Activated CD4-positive, alpha-beta T cell treated with anti-CD3 and anti-CD28 coated beads, Interleukin-2, amount 50 U/mL, for 16 hours (primary cell): ENCODE data around the gene CCR6.
"Not testable (repeated sequence)": the region's sequence is repeated elsewhere in the genome, so short reads cannot be mapped to it uniquely, and the experiment has no call there.

ENCODE experiments used
- DNase-seq: peaks from one replicate; pipeline ENCODE4 v3.0.0-alpha.2; 2020

CCR6 gene

DNA sequence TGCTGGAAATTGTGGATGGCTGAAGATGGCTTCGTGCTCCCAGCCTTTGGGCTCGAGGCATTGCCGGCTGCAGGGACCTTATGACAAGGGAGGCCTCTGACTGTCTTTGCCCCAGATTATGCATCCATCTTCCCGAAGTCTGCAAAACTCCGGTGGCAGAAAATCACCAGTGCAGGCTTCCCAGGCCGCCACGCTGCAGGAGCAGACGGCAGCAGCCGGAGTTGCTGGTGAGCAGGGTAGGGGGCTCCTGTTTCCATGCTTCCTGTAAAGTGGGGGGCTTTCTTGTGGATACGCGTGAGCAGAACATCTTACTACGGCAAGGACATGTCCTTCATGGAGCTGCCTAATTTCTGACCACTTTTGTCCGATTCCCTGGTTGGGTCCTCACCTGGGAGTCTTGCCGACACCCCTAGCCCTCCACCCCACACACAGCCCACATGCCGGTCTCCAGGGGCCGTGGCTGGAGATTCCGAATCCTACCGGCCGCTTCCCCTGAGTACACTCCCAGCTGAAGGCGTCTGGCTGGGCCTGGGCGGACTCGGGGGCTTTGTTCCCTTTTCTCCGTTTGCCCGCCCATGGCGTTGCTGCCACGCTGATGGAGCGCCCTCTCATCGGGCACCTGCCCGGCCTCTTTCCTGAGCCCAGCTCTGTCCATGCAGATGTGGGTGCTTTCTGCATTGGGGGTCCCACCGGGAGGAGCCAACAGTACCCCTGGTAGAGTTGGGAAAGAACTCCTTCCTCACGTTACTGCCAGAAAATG is 56.2 kb downstream of the CCR6 start:
- DNase-seq, result not testable (repeated sequence)

DNA sequence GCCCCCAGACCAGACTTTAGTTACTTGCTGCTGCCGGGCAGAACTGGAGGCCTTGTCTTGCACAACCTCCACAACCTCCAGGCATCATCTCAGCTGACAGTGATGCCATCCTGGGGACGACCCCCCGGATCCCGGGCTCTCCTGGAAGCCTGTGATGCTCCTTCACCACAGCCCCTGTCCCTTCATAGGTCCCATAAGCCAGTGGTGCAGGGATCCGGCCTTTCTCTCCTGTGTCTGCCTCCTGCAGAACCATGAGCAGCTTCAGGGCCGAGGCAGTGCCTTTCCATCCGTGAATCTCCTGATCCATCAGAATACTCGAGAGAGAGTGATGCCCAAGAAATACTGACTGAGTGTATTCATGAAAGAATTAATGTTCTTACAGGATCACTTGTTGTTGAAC is 57.2 kb downstream of the CCR6 start:
- not testable (repeated sequence) for DNase-seq

DNA sequence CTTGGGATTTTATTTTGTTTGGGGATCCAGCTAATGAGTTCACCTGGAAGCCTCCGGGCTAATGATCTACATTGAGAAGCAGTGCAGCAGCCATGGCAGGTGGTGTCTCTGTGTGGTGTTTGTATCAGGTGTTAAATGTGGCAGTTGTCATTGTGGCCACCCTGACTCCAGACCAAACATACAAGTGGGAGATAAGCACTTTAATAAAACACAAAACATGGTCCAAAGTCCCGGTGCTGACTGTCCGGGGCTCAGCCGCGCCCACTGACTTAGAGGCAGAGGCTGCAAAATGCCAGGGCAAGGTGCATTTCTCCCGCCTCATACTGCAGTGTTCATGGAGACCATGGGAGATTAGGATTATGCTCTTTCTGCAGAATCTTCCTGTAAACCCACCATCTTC is 58.5 kb downstream of the CCR6 start:
- DNase-seq, result not testable (repeated sequence)

DNA sequence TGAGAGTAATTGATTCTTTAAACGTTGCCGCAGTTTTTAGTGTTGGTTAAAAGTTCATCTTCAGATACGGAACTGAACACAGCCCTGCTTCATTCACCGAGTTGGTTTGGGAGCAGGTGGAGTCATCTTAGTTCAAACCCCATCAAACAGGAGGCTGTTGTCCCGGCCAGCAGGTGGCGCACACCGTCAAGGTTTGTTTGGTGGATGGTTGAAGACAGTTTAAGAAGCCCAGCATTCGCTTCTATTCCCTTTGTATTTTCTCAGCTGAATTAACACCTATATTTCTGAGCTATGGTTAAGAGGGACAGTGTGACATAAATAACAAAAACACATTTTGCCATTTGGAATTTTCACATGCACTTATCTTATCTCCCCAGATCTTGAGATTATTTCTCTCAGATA is 60.0 kb downstream of the CCR6 start:
- DNase-seq, result not testable (repeated sequence)

DNA sequence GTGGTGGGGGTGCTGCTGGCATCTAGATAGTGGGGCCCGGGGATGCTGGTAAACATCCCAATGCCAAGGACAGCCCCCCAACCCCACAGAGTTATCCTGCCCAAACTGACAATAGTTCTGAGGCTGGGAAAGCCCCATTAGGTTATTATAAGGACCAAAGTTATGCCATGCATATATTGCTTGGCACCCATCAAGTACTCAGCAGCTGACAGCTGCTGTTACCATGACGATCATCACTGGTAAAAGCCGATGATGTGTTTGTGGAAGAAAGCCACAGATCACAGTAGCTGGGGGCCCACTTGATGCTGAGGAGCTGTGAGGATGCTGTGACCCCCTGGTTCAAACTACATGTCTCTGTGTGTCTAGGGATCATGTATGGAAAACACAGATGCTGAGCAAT is 62.2 kb downstream of the CCR6 start:
- not testable (repeated sequence) for DNase-seq

DNA sequence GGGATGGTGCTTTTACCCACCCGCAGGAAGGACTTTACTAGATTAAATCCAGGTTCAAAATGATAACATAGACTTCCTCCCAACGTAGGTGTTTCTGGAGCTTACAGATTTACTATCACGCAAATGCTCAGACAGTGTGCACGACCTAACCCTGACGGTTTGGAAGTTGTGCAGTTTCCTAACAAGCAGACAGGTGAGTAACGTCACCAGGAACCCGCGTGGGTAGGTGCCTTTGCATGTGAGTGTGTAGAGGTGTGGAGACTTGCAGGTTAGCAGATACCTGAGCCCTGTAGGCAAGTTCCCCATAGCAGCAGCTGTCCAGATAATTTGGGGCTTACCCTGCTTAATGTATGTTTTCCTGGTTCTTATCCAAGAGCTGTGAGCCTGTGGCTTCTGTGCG is 64.4 kb downstream of the CCR6 start:
- DNase-seq, result not testable (repeated sequence)
